HL-60/S4 treated with phorbol 12-myristate 13-acetate at 8.2 ng/mL for 4 days and 3 days (cell line): ENCODE data around the gene RASD1.

Source experiments
- in situ Hi-C: fragments of 300-500 bp; cut with MboI; formaldehyde crosslinking; loops from 2 replicates; pipeline ENCODE4 v1.15.0; 2022; ENCODE audit warnings: low sequenced_read_pairs

Gene RASD1

GRCh38 chr17:17511293-17511741 lies 15.1 kb upstream of the RASD1 start:
- in situ Hi-C loops: no loop called here

- in situ Hi-C loops: no loop called here
Observed at GRCh38 chr17:17510456-17511292, 14.5 kb upstream of the RASD1 start.

GRCh38 chr17:17509601-17510425 lies 13.6 kb upstream of the RASD1 start:
- in situ Hi-C loops: no loop called here

- in situ Hi-C loops: no loop called here
Observed at GRCh38 chr17:17508646-17509591, 12.7 kb upstream of the RASD1 start.

GRCh38 chr17:17508019-17508535 lies 11.9 kb upstream of the RASD1 start:
- in situ Hi-C loops: no loop called here

- in situ Hi-C loops: no loop called here
Observed at GRCh38 chr17:17507465-17508011, 11.3 kb upstream of the RASD1 start.

GRCh38 chr17:17506893-17507464 lies 10.8 kb upstream of the RASD1 start:
- in situ Hi-C loops: no loop called here

- in situ Hi-C loops: no loop called here
Observed at GRCh38 chr17:17506181-17506741, 10.1 kb upstream of the RASD1 start.

- in situ Hi-C loops: no loop called here
Observed at GRCh38 chr17:17505610-17506171, 9.5 kb upstream of the RASD1 start.

- in situ Hi-C loops: no loop called here
Observed at GRCh38 chr17:17505151-17505550, 9.0 kb upstream of the RASD1 start.

GRCh38 chr17:17504341-17505140 lies 8.3 kb upstream of the RASD1 start:
- in situ Hi-C loops: no loop called here

- in situ Hi-C loops: no loop called here
Observed at GRCh38 chr17:17503566-17504130, 7.5 kb upstream of the RASD1 start.

- in situ Hi-C loops: no loop called here
Observed at GRCh38 chr17:17502741-17503565, 6.8 kb upstream of the RASD1 start.

- in situ Hi-C loops: no loop called here
Observed at GRCh38 chr17:17500999-17501605, 4.9 kb upstream of the RASD1 start.

- in situ Hi-C loops: no loop called here
Observed at GRCh38 chr17:17499402-17500145, 3.4 kb upstream of the RASD1 start.

- in situ Hi-C loops: no loop called here
Observed at GRCh38 chr17:17498606-17499301, 2.6 kb upstream of the RASD1 start.
